ENCODE measurements around the gene SRPK2. TPM values are rescaled to one million over a fixed set of nuclear protein-coding genes. Genes with fewer than 3 reads are reported as not detected.

Gene SRPK2
- polyA plus RNA-seq, 1 donor from 2014 or later: 118 TPM

DNA sequence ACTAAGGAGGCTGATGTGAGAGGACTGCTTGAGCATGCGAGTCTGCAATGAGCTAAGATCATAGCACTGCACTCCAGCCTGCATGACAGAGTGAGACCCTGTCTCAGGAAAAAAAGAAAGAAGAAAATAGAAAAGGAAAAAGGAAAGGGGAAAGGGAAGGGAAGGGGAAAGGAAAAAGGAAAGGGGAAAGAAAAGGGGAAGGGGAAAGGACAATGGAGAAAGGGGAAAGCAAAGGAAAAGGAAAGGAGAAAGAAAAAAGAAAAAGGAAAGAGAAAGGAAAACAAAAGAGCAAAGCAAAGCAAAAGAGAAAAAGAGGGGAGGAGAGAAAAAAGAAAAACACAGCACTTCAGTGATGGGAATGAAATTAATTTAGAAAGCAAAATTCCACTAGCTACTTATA, 179.3 kb downstream of the SRPK2 start (continued):
- TF ChIP-seq RAD21 (conservative IDR thresholded peaks at IDR 0.05) (no peak), SMC3 (conservative IDR thresholded peaks at IDR 0.05; ENCODE audit: poor library complexity) (no peak), POLR2AphosphoS5 (IDR thresholded peaks at IDR 0.05) (no peak)

DNA sequence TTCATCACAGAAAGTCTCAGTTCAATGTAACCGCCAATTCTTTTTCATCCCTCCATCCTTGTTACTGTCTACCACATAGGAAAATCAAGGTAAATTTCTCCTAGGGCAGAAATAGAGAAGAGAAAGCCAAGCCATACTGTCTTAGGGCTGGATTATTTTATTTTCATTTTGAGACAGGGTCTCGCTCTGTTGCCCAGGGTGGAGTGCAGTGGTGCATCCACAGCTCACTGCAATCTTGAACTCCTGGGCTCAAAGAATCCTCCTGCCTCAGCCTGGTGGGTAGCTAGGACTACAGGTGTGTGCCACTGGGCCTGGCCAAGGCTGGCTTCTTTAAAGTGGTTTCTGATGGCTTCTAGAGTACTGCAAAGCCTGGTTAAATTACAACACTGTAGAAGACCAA, 181.7 kb downstream of the SRPK2 start:
- no peak overlapping the region for H3K27ac ChIP-seq (ENCODE audit: low read length)
- H3K9me3 ChIP-seq (ENCODE audit: low read length): no peaks in the 10 kb centered on the region
- no peak overlapping the region for H3K4me3 ChIP-seq (ENCODE audit: low read length)
- peaks cover 26% of the 10 kb centered on the region for H3K79me2 ChIP-seq (replicated peaks; ENCODE audit: insufficient read depth, low read length)
- TF ChIP-seq TAF1 (IDR thresholded peaks at IDR 0.05; ENCODE audit: low read depth) (no peak), SMC3 (conservative IDR thresholded peaks at IDR 0.05; ENCODE audit: poor library complexity) (no peak)
- no peak overlapping the region for H3K4me2 ChIP-seq (ENCODE audit: low read length)
- no peaks in the 10 kb centered on the region for H3F3A ChIP-seq (ENCODE audit: insufficient read depth, low read length, poor library complexity, severe bottlenecking)
- no peaks in the 10 kb centered on the region for H3K9me2 ChIP-seq (ENCODE audit: insufficient read depth, low read length)
- no peak overlapping the region for H2AFZ ChIP-seq (ENCODE audit: low read depth, low read length)
- no peaks in the 10 kb centered on the region for H3K27me3 ChIP-seq (ENCODE audit: insufficient read depth, low read depth, low read length)
- no peaks in the 10 kb centered on the region for H4K20me1 ChIP-seq (ENCODE audit: insufficient read depth)
- no peaks in the 10 kb centered on the region for H3K36me3 ChIP-seq (ENCODE audit: insufficient read depth, low read length)
- H3K9ac ChIP-seq (ENCODE audit: low read length): no peak overlapping the region

DNA sequence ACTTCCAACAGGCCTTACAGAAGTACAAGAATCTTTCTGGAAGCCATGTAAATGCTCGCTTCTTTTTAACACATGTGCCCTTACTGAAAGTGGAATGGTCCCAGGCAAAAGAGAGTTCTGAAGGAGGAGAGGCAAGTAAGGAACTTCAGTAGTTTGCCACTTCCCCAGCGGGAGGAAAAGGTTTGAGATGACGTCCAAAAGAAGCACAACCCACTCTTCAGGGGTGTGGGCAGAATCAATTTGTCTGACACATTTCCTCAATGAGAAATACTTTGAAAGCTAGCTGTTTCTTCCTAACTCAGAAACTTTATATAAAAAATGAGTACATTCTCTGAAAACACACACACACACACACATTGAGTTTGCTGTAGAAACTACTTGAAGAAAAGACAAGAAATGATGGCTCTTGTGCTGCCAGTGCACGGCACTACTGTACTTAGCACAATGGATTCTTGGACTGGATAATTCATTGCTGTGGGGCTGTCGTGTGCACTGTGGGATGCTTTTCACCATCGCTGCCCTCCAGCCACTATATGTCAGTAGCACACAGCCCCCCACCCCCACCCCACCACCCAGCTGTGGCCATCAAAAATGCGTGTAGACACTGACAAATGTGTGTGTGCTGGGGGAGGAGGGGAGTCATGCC, 183.0 kb downstream of the SRPK2 start:
- H4K20me1 ChIP-seq (ENCODE audit: insufficient read depth): no peaks in the 10 kb centered on the region
- H3K36me3 ChIP-seq (ENCODE audit: insufficient read depth, low read length): no peaks in the 10 kb centered on the region
- peaks cover 22% of the 10 kb centered on the region for H3K79me2 ChIP-seq (replicated peaks; ENCODE audit: insufficient read depth, low read length)

DNA sequence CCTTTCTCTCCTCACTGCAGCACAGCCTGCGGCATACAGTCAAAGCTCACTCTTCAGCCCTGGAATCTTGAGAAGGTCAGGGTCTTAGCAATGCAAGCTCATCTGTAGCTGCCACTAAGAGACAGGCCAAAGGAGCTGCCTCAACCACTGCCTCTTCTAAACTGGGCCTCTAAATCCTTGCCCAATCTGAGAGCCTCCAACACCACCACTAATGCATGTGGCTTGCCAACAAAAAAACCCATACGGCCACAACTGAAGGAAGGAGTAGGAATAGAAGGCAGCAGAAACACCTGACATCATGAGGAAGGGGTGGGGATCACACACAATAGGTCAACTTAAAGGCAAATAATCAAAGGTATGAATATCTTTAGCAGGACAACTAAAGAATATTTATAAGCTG, 183.8 kb downstream of the SRPK2 start:
- no peak overlapping the region for H2AFZ ChIP-seq (ENCODE audit: low read depth, low read length)
- H3K4me2 ChIP-seq (ENCODE audit: low read length): no peak overlapping the region
- no peaks in the 10 kb centered on the region for H4K20me1 ChIP-seq (ENCODE audit: insufficient read depth)
- peaks cover 22% of the 10 kb centered on the region for H3K79me2 ChIP-seq (replicated peaks; ENCODE audit: insufficient read depth, low read length)
- no peaks in the 10 kb centered on the region for H3K27me3 ChIP-seq (ENCODE audit: insufficient read depth, low read depth, low read length)
- no peaks in the 10 kb centered on the region for H3K9me2 ChIP-seq (ENCODE audit: insufficient read depth, low read length)
- no peaks in the 10 kb centered on the region for H3K36me3 ChIP-seq (ENCODE audit: insufficient read depth, low read length)
- H3K27ac ChIP-seq (ENCODE audit: low read length): no peak overlapping the region
- H3K9me3 ChIP-seq (ENCODE audit: low read length): no peaks in the 10 kb centered on the region
- TF ChIP-seq, protein P1, sequence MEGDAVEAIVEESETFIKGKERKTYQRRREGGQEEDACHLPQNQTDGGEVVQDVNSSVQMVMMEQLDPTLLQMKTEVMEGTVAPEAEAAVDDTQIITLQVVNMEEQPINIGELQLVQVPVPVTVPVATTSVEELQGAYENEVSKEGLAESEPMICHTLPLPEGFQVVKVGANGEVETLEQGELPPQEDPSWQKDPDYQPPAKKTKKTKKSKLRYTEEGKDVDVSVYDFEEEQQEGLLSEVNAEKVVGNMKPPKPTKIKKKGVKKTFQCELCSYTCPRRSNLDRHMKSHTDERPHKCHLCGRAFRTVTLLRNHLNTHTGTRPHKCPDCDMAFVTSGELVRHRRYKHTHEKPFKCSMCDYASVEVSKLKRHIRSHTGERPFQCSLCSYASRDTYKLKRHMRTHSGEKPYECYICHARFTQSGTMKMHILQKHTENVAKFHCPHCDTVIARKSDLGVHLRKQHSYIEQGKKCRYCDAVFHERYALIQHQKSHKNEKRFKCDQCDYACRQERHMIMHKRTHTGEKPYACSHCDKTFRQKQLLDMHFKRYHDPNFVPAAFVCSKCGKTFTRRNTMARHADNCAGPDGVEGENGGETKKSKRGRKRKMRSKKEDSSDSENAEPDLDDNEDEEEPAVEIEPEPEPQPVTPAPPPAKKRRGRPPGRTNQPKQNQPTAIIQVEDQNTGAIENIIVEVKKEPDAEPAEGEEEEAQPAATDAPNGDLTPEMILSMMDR (IDR thresholded peaks at IDR 0.05; ENCODE audit: poor library complexity, severe bottlenecking): no peak
- TF ChIP-seq MXI1 (conservative IDR thresholded peaks at IDR 0.05; ENCODE audit: poor library complexity, severe bottlenecking) (no peak), EP300 (conservative IDR thresholded peaks at IDR 0.05; ENCODE audit: poor library complexity, severe bottlenecking) (no peak), SMC3 (conservative IDR thresholded peaks at IDR 0.05; ENCODE audit: poor library complexity) (no peak), EZH2 (IDR thresholded peaks at IDR 0.05; ENCODE audit: borderline replicate concordance, insufficient read depth, low read length, poor library complexity, severe bottlenecking) (no peak), RAD21 (conservative IDR thresholded peaks at IDR 0.05) (no peak), POLR2AphosphoS5 (IDR thresholded peaks at IDR 0.05) (no peak), TAF1 (IDR thresholded peaks at IDR 0.05; ENCODE audit: low read depth) (no peak)
- TF ChIP-seq, protein P2, sequence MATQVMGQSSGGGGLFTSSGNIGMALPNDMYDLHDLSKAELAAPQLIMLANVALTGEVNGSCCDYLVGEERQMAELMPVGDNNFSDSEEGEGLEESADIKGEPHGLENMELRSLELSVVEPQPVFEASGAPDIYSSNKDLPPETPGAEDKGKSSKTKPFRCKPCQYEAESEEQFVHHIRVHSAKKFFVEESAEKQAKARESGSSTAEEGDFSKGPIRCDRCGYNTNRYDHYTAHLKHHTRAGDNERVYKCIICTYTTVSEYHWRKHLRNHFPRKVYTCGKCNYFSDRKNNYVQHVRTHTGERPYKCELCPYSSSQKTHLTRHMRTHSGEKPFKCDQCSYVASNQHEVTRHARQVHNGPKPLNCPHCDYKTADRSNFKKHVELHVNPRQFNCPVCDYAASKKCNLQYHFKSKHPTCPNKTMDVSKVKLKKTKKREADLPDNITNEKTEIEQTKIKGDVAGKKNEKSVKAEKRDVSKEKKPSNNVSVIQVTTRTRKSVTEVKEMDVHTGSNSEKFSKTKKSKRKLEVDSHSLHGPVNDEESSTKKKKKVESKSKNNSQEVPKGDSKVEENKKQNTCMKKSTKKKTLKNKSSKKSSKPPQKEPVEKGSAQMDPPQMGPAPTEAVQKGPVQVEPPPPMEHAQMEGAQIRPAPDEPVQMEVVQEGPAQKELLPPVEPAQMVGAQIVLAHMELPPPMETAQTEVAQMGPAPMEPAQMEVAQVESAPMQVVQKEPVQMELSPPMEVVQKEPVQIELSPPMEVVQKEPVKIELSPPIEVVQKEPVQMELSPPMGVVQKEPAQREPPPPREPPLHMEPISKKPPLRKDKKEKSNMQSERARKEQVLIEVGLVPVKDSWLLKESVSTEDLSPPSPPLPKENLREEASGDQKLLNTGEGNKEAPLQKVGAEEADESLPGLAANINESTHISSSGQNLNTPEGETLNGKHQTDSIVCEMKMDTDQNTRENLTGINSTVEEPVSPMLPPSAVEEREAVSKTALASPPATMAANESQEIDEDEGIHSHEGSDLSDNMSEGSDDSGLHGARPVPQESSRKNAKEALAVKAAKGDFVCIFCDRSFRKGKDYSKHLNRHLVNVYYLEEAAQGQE (IDR thresholded peaks at IDR 0.05; ENCODE audit: borderline replicate concordance): no peak
- no peaks in the 10 kb centered on the region for H3F3A ChIP-seq (ENCODE audit: insufficient read depth, low read length, poor library complexity, severe bottlenecking)
- H3K4me3 ChIP-seq (ENCODE audit: low read length): no peak overlapping the region
- no peak overlapping the region for H3K9ac ChIP-seq (ENCODE audit: low read length)

More for the DNA sequence above, 183.0 kb downstream of the SRPK2 start:
- no peaks in the 10 kb centered on the region for H3K27me3 ChIP-seq (ENCODE audit: insufficient read depth, low read depth, low read length)
- H2AFZ ChIP-seq (ENCODE audit: low read depth, low read length): no peak overlapping the region
- H3K9me2 ChIP-seq (ENCODE audit: insufficient read depth, low read length): no peaks in the 10 kb centered on the region
- H3K9ac ChIP-seq (ENCODE audit: low read length): no peak overlapping the region
- TF ChIP-seq EP300 (conservative IDR thresholded peaks at IDR 0.05; ENCODE audit: poor library complexity, severe bottlenecking) (no peak), TAF1 (IDR thresholded peaks at IDR 0.05; ENCODE audit: low read depth) (no peak)
- TF ChIP-seq, protein P1 (IDR thresholded peaks at IDR 0.05; ENCODE audit: poor library complexity, severe bottlenecking): no peak
- no peak overlapping the region for H3K4me3 ChIP-seq (ENCODE audit: low read length)
- no peak overlapping the region for H3K27ac ChIP-seq (ENCODE audit: low read length)
- H3K9me3 ChIP-seq (ENCODE audit: low read length): no peaks in the 10 kb centered on the region
- no peak overlapping the region for H3K4me2 ChIP-seq (ENCODE audit: low read length)
- no peaks in the 10 kb centered on the region for H3F3A ChIP-seq (ENCODE audit: insufficient read depth, low read length, poor library complexity, severe bottlenecking)

Data from neural cell (in vitro differentiated cells).